Measurements from ENCODE around the gene RMND1. TPM values are rescaled to one million over a fixed set of nuclear protein-coding genes. Genes with fewer than 3 reads are reported as not detected.

RMND1 gene
- polyA plus RNA-seq, 3 donors = 5.7 to 6.7 (median 6.6) TPM

DNA sequence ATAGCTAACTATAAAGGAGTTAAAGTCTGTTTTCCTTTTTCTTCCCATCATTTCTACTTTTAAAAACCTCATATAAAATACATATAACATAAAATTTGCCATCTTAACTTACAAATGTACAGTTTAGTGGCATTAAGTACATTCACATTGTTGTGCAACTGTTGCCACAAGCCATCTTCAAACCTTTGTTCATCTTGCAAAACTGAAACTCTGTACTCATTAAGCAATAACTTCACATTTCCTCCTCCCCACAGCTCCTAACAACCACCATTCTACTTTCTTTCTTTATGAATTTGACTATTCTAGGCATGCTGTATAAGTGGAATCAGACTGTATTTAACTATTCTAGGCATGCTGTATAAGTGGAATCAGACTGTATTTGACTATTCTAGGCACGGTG, 46.4 kb upstream of the RMND1 start:
- Histone ChIP-seq H3K27ac (ENCODE audit: low read depth in 1 of 2, low read length in 2 of 2) (peak overlapping the region; percentile 85 to 92), H3K4me2 (replicated peaks; ENCODE audit: extremely low read depth, low read length, poor library complexity, severe bottlenecking) (peak overlapping the region; percentile 65), H3K9ac (ENCODE audit: insufficient read depth, low read length, poor library complexity, severe bottlenecking) (peak overlapping the region; percentile 42), H3K9me3 (replicated peaks in 1 of 2; ENCODE audit: control insufficient read depth in 1 of 2, insufficient read depth in 1 of 2, low read length in 2 of 2) (no peaks in the 10 kb centered on the region), H3K79me2 (ENCODE audit: insufficient read depth, low read length) (peaks cover 16% of the 10 kb centered on the region), H4K20me1 (ENCODE audit: insufficient read depth, low read length) (no peaks in the 10 kb centered on the region), H2AFZ (ENCODE audit: insufficient read depth, low read depth, low read length, poor library complexity, severe bottlenecking) (no peak overlapping the region), H3K36me3 (replicated peaks in 1 of 2; ENCODE audit: control insufficient read depth in 1 of 2, insufficient read depth in 2 of 2, low read length in 2 of 2) (no peaks in the 10 kb centered on the region), H3K4me1 (ENCODE audit: control insufficient read depth in 1 of 2, insufficient read depth in 2 of 2, low read length in 2 of 2) (peaks cover 71 to 91% of the 10 kb centered on the region in 2 donors), H3K4me3 (replicated peaks in 1 of 3; ENCODE audit: low read depth in 2 of 3, low read length in 3 of 3) (peak overlapping the region in 1 of 3 experiments; percentile 53), H3K27me3 (ENCODE audit: control insufficient read depth in 2 of 2, insufficient read depth in 2 of 2, low read length in 2 of 2) (no peaks in the 10 kb centered on the region)
- Mint-ChIP-seq H3K4me1 (peaks cover 77% of the 10 kb centered on the region), H3K27ac (peak overlapping the region; percentile 88 to 96 (median 94)), H3K36me3 (no peaks in the 10 kb centered on the region), H3K4me3 (peak overlapping the region; percentile 34 to 48), H3K9me3 (peaks cover 0 to 3% (median 0%) of the 10 kb centered on the region in 7 donors), H3K27me3 (ENCODE audit: low read depth in 3 of 3) (peaks cover 0 to 4% (median 3%) of the 10 kb centered on the region in 3 donors)
- TF ChIP-seq, protein P1, sequence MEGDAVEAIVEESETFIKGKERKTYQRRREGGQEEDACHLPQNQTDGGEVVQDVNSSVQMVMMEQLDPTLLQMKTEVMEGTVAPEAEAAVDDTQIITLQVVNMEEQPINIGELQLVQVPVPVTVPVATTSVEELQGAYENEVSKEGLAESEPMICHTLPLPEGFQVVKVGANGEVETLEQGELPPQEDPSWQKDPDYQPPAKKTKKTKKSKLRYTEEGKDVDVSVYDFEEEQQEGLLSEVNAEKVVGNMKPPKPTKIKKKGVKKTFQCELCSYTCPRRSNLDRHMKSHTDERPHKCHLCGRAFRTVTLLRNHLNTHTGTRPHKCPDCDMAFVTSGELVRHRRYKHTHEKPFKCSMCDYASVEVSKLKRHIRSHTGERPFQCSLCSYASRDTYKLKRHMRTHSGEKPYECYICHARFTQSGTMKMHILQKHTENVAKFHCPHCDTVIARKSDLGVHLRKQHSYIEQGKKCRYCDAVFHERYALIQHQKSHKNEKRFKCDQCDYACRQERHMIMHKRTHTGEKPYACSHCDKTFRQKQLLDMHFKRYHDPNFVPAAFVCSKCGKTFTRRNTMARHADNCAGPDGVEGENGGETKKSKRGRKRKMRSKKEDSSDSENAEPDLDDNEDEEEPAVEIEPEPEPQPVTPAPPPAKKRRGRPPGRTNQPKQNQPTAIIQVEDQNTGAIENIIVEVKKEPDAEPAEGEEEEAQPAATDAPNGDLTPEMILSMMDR (IDR thresholded peaks at IDR 0.05) = no peak
- WGBS (ENCODE audit: insufficient coverage) = no CpG with 5 or more reads among the region's 1 CpG
- DNase-seq = peak; percentile 71 to 90 (median 83)
- intact Hi-C loops (cut with micrococcal nuclease) = no loop called here

DNA sequence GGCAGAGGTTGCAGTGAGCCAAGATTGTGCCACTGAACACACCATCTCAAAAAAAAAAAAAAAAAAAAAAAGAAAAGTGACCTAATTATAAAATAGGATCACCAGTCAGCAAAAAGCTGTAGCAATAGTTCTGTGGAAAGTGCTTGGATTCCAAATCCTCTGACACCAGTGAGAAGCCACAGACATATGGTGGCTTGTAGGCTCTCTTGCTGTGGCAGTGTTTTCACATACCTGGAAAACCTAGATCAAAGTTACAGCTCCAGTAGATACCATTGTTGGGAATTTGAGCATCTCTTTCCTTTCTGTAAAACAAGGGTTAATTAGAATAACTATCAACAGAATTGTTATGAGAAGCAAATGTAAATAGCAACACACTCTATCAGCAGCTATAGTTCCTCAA, 46.0 kb upstream of the RMND1 start:
- peaks cover 16% of the 10 kb centered on the region for H3K79me2 ChIP-seq (ENCODE audit: insufficient read depth, low read length)
- Mint-ChIP-seq H3K4me1 (peaks cover 78% of the 10 kb centered on the region), H3K27me3 (ENCODE audit: low read depth in 3 of 3) (peaks cover 0 to 4% (median 3%) of the 10 kb centered on the region in 3 donors), H3K36me3 (no peaks in the 10 kb centered on the region), H3K4me3 (no peak overlapping the region), H3K27ac (peak overlapping the region; percentile 88 to 96 (median 94)), H3K9me3 (peaks cover 0 to 3% (median 0%) of the 10 kb centered on the region in 7 donors)
- H3K36me3 ChIP-seq (replicated peaks in 1 of 2; ENCODE audit: control insufficient read depth in 1 of 2, insufficient read depth in 2 of 2, low read length in 2 of 2) = no peaks in the 10 kb centered on the region
- peak overlapping the region; percentile 65 for H3K4me2 ChIP-seq (replicated peaks; ENCODE audit: extremely low read depth, low read length, poor library complexity, severe bottlenecking)
- TF ChIP-seq, protein P1 (IDR thresholded peaks at IDR 0.05) = no peak
- H3K9me3 ChIP-seq (replicated peaks in 1 of 2; ENCODE audit: control insufficient read depth in 1 of 2, insufficient read depth in 1 of 2, low read length in 2 of 2) = no peaks in the 10 kb centered on the region
- peak overlapping the region; percentile 42 for H3K9ac ChIP-seq (ENCODE audit: insufficient read depth, low read length, poor library complexity, severe bottlenecking)
- peak; percentile 29 to 56 (median 46) for DNase-seq
- peak overlapping the region; percentile 85 to 92 for H3K27ac ChIP-seq (ENCODE audit: low read depth in 1 of 2, low read length in 2 of 2)
- peaks cover 71 to 91% of the 10 kb centered on the region in 2 donors for H3K4me1 ChIP-seq (ENCODE audit: control insufficient read depth in 1 of 2, insufficient read depth in 2 of 2, low read length in 2 of 2)
- intact Hi-C loops (cut with micrococcal nuclease) = no loop called here
- H3K4me3 ChIP-seq (replicated peaks in 1 of 3; ENCODE audit: low read depth in 2 of 3, low read length in 3 of 3) = peak overlapping the region in 1 of 3 experiments; percentile 53
- no peaks in the 10 kb centered on the region for H3K27me3 ChIP-seq (ENCODE audit: control insufficient read depth in 2 of 2, insufficient read depth in 2 of 2, low read length in 2 of 2)
- H2AFZ ChIP-seq (ENCODE audit: insufficient read depth, low read depth, low read length, poor library complexity, severe bottlenecking) = no peak overlapping the region
- no peaks in the 10 kb centered on the region for H4K20me1 ChIP-seq (ENCODE audit: insufficient read depth, low read length)
